GM19238 (cell line): Measurements from ENCODE around the gene CD81.
"Not testable (repeated sequence)": the region's sequence is repeated elsewhere in the genome, so short reads cannot be mapped to it uniquely, and the experiment has no call there.

Experiments used
- DNase-seq: peaks from one replicate; pipeline ENCODE4 v3.0.0; 2011; ENCODE audit warnings: low spot score; ENCODE audit not compliant: insufficient read length

Gene CD81

GRCh38 chr11:2357246-2357645 lies 19.9 kb upstream of the CD81 start:
- no peak for DNase-seq

GRCh38 chr11:2357651-2358050 lies 19.5 kb upstream of the CD81 start:
- not testable (repeated sequence) for DNase-seq

GRCh38 chr11:2358754-2359442 lies 18.2 kb upstream of the CD81 start:
- DNase-seq = no peak

GRCh38 chr11:2359557-2359956 lies 17.6 kb upstream of the CD81 start:
- DNase-seq = no peak

GRCh38 chr11:2360081-2360642 lies 16.9 kb upstream of the CD81 start:
- DNase-seq = no peak

GRCh38 chr11:2361565-2361964 lies 15.5 kb upstream of the CD81 start:
- DNase-seq = no peak

GRCh38 chr11:2362414-2362813 lies 14.7 kb upstream of the CD81 start:
- DNase-seq = no peak

GRCh38 chr11:2363130-2363529 lies 14.0 kb upstream of the CD81 start:
- no peak for DNase-seq

- no peak for DNase-seq
Measured at GRCh38 chr11:2363577-2364370, 13.3 kb upstream of the CD81 start.

- not testable (repeated sequence) for DNase-seq
Measured at GRCh38 chr11:2364386-2364785, 12.7 kb upstream of the CD81 start.

GRCh38 chr11:2365571-2366210 lies 11.4 kb upstream of the CD81 start:
- no peak for DNase-seq

GRCh38 chr11:2366276-2366675 lies 10.8 kb upstream of the CD81 start:
- no peak for DNase-seq

- DNase-seq = no peak
Measured at GRCh38 chr11:2366733-2367132, 10.4 kb upstream of the CD81 start.

GRCh38 chr11:2367266-2368160 lies 9.6 kb upstream of the CD81 start:
- DNase-seq = no peak

GRCh38 chr11:2368178-2368850 lies 8.8 kb upstream of the CD81 start:
- DNase-seq = no peak

- no peak for DNase-seq
Measured at GRCh38 chr11:2368851-2369180, 8.3 kb upstream of the CD81 start.

- DNase-seq = no peak
Measured at GRCh38 chr11:2369320-2369719, 7.8 kb upstream of the CD81 start.

GRCh38 chr11:2369896-2370295 lies 7.2 kb upstream of the CD81 start:
- no peak for DNase-seq

GRCh38 chr11:2374456-2375201 lies 2.5 kb upstream of the CD81 start:
- no peak for DNase-seq

GRCh38 chr11:2375341-2375853 lies 1.7 kb upstream of the CD81 start:
- no peak for DNase-seq
